DLD1 (cell line): ENCODE measurements around the gene CCDC138.

Source experiments
- in situ Hi-C: cut with HindIII; loops from 2 replicates; pipeline ENCODE4 v1.10.0; 2017; ENCODE audit warnings: low sequenced_read_pairs

Gene CCDC138

DNA sequence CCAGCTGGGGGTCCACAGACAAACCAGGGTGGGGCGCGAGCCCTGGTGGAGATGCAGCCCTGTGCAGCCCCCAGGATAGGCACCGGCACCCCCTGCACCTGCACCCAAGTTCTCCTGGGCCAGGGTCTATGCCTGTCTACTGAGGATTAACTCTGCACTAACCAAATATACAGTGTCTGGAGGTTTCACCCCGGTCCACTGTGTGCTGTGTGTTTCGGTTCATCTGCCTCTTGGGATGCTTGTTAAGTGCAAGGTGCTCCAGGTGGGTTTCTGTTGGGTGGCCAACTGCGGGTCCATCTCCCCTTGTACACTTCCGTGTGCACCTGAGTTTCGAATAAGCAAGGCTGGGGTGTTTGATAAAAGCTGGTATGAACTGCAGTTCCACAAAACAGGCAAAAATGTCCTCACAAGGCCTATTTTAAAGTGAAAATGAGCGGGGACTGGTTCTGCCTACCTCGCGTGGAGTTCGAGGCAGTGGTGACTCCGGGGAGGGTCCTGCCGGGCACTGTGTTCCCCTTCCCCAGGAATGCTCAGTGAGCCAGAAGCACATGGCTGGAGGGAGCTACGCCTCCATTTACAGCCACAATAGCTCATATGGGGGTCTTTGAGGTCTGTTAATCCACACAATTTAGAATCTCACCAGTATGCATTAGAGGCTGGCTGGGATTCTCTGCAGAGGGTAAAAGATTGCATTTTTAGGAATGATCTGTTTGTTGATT lies 131.7 kb downstream of the CCDC138 start:
- in situ Hi-C loops: no loop called here

- in situ Hi-C loops: no loop called here
Observed at GRCh38 chr2:108918941-108919341, 132.4 kb downstream of the CCDC138 start.

DNA sequence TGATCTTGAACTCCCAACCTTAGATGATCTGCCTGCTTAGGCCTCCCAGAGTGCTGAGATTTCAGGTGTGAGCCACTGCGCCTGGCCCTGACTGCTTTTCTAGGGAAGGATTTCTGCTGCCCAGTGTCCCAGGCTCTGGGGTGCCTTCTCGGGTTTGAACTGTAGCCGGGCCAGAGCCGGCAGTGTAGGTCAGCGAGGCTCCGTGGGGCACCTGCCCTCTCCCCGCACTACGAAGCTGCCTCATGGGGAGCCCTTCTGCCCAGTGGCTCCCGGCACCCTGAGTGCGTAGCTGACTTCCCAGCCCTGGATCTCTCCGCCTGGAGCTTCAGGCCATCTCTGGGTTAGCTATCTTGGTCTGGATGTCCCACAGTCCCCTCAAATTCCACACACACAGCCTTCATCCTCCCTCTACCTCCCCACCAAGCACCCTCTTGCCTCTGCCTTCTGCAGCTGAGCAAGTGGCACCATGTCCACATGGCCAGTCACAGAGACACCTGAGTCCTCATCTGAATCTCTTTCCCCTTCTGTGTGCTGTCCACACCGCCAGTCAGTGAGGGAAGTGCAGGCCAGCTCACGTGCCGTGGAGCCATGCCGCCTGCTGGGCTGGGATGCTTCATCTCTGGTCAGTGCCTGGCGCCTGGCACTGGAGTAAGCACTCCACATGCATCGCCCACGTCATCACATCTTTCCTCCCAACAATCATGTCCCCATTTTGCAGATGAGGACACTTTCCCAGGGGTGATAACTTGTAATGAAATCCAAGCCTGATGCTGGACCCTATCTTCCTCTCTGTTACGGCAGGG lies 133.2 kb downstream of the CCDC138 start:
- in situ Hi-C loops: no loop called here

- in situ Hi-C loops: no loop called here
Observed at GRCh38 chr2:108920686-108921085, 134.1 kb downstream of the CCDC138 start.

- in situ Hi-C loops: no loop called here
Observed at GRCh38 chr2:108921096-108922030, 134.8 kb downstream of the CCDC138 start.

DNA sequence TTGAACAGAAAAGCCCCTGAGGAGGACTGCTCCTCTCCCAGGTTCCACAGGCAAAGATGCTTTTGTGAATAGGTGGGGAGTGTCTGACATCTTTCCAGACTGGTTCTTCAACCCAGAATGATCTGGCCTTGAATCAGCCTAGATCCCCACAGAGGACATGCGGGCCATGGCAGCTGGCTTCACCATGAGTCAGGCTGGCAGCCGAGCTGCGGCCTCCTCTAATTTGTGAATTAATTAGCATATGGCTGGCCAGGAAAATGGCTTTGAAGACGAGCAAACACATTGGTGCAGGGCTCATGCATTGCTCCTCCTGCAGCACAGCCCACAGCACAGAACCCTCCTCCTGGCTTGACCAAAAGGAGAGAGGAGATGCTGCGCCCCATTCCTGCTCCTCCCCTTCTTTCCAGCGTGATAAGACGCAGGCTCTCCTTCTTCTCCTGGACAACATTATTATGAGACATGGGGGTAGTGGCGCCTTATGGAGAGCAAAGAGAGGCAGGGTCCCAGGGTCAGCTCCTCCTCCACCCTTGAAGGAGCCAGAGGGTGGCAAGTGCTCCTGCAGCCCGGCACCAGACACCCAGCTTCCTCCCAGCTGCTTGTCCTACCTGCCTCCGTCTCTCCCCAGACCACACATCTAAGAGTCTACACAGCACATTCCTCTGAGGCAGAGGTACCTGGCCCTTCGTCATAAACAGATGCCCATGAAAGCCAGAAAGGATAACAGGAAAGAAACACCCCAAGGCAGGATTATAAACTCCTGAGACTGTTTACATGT lies 135.8 kb downstream of the CCDC138 start:
- in situ Hi-C loops: no loop called here

- in situ Hi-C loops: no loop called here
Observed at GRCh38 chr2:108923019-108923700, 136.6 kb downstream of the CCDC138 start.

GRCh38 chr2:108923736-108924579 lies 137.4 kb downstream of the CCDC138 start:
- in situ Hi-C loops: no loop called here

- in situ Hi-C loops: no loop called here
Observed at GRCh38 chr2:108924580-108925251, 138.1 kb downstream of the CCDC138 start.

DNA sequence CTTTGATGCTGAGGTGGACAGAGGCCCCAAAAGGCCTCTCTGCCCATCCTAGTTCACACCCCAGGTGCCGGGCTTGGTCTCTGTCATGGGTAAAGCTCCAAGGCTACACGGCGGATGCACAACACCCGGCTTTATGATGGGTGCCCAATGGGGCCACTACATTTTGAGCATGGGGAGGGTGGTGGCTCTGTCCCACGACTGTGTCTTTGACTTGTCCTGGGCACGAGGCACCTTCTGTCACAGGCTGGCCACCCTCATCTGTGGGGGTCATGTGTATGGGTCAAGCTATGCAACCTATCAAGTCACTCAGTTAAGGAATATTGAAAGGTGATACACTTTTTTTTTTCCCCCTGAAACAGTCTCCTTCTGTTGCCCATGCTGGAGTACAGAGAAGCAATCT lies 138.7 kb downstream of the CCDC138 start:
- in situ Hi-C loops: no loop called here

- in situ Hi-C loops: no loop called here
Observed at GRCh38 chr2:108925735-108926134, 139.2 kb downstream of the CCDC138 start.
